ENCODE results near the gene ARHGAP12.

- no peak for TF ChIP-seq CTCF (IDR thresholded peaks at IDR 0.05)
- no peak for TF ChIP-seq POLR2AphosphoS5 (IDR thresholded peaks at IDR 0.05)
- TF ChIP-seq POLR2A (IDR thresholded peaks at IDR 0.05), result no peak
Measured at GRCh38 chr10:31765541-31765940, 163.1 kb downstream of the ARHGAP12 start.
